AG10803 (cell line): ENCODE results near the gene FBXO21.

Experiments
- DNase-seq: peaks from one replicate; pipeline ENCODE4 v3.0.0; 2010; ENCODE audit warnings: low read depth
- H3K4me3 ChIP-seq: 2 replicates; pipeline ENCODE4 v1.5.1; 2011; ENCODE audit warnings: mild to moderate bottlenecking, low read length, control low read depth
- TF ChIP-seq, protein P1 (sequence below): conservative IDR thresholded peaks from 2 replicates; pipeline ENCODE4 v1.5.1; 2011; ENCODE audit warnings: mild to moderate bottlenecking, low read length, control low read depth, inconsistent platforms

The FBXO21 gene

DNA sequence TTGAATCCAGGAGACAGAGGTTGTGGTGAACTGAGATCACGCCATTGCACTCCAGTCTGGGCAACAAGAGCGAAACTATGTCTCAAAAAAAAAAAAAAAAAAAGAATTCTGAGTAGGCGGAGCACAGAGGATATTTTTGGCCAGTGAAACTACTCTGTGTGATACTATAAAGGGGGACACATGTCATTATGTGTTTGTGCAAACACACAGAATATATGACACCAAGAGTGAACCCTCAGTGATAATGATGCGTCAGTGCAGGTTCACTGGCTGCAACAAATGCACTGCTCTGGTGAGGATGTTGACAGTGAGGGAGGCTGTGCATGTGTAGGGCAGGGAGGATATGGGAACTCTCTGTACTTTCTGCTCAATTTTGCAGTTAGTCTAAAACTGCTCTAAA is 24.2 kb downstream of the FBXO21 start:
- no peak for DNase-seq
- no peak overlapping the region for H3K4me3 ChIP-seq
- TF ChIP-seq, protein P1, sequence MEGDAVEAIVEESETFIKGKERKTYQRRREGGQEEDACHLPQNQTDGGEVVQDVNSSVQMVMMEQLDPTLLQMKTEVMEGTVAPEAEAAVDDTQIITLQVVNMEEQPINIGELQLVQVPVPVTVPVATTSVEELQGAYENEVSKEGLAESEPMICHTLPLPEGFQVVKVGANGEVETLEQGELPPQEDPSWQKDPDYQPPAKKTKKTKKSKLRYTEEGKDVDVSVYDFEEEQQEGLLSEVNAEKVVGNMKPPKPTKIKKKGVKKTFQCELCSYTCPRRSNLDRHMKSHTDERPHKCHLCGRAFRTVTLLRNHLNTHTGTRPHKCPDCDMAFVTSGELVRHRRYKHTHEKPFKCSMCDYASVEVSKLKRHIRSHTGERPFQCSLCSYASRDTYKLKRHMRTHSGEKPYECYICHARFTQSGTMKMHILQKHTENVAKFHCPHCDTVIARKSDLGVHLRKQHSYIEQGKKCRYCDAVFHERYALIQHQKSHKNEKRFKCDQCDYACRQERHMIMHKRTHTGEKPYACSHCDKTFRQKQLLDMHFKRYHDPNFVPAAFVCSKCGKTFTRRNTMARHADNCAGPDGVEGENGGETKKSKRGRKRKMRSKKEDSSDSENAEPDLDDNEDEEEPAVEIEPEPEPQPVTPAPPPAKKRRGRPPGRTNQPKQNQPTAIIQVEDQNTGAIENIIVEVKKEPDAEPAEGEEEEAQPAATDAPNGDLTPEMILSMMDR: no peak

DNA sequence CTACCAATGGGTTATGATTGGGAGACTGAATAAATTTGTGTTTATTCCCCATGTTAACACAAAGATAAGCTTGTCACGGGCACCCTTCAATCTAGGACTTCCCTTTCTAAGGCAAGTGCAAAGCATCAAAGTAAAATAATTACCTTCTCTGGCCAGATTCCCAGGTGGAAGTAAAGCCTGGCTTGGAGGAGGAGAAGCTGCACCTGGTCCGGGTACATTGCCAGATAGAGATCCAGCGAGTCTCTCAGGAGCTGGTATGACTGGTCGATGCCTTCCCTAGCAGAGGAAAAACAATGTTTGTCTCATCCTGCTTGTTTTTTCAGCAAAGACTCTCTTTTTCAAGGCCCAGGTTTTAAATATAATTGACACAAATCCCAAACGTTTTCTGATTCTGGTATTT is 24.9 kb downstream of the FBXO21 start:
- TF ChIP-seq, protein P1: no peak
- DNase-seq: no peak
- no peak overlapping the region for H3K4me3 ChIP-seq

DNA sequence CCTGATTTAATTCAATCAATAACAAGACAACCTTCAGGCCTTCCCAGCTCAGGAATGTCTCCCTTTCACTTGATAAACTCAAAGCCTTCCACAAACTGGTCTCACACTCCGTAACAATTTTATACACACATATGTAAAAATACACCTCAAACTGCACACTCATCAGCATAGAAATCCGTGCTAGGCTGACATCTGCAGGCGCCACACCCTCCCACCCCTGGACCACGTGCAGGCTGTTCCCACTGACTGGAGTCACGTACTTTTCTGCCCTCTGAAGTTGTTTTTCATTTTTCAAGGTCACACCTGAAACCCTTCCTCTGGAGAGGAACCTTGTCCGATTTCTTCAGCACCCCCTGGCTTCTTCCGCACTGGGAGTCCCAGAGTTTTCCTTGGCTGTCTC is 27.6 kb downstream of the FBXO21 start:
- DNase-seq: no peak
- TF ChIP-seq, protein P1: no peak
- H3K4me3 ChIP-seq: no peak overlapping the region

DNA sequence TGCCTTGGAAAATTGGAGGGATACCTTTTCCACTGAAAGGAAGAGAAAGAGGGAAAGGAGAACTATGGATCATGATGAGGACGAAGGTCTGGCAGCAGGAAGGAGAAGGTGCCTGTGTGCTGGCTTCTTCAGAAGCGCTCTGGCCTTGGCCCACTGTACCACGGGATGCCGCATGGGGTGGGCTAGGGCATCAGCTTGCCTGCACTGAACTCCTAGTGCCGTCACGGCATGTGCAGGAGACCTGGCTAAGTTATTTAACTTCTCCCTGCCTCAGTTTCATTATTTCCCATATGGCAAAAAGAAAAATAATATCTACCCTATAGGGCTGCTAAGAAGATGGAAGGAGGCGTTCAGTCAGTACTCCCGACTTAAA is 28.1 kb downstream of the FBXO21 start:
- TF ChIP-seq, protein P1: no peak
- DNase-seq: no peak
- no peak overlapping the region for H3K4me3 ChIP-seq

DNA sequence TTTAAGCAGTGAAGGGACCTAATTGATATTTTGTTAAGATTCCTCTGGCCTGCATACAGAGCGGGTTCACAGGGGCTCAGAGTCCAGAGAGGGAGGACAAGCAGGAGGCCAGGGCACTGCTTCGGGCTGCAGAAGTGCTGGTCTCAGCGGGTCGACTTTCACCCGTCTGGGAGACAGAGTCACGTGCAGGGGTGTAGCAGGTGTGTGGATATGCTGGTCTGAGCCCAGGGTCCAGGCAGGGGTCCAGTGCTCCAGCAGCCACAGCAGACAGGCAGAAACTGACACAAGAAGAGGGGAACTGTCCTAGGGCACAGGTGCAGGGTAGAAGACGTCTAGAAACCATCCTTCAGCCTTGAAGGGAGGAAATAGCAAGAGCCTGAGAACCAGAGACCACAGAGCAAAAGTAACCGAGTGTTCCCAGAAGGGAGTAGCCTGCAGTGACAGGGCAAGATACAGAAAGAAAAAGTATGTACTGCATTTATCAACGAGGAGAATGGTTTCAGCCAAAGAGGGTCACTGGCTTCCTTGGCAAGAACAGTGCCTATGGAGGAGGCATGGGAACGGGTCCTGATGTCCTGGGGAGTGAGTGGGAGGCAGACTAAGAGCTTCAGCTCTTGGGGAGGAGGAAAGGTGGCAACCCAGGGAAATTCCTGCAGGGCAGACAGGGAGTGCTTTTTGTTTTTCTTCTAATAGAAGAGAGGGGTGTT is 28.7 kb downstream of the FBXO21 start:
- DNase-seq: no peak
- no peak overlapping the region for H3K4me3 ChIP-seq
- TF ChIP-seq, protein P1: no peak

DNA sequence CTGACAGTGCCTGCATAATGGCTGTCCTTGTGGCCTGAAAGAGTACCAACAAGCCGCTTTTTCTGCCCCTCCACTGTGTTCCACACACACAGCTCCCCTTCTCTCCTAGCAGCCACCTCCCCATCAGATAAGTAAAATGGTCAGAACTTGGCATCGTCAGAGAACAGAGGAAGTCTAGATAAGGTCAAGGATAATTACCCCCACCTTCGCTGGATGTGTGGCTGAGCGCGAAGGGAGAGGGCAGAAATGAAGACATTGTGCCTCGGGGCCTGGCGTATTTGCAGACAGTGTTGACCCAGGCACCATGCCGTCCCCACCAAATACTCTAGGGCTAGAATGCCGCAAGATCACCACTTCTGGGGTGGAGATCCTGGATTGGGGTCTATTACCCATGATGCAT is 30.6 kb downstream of the FBXO21 start:
- TF ChIP-seq, protein P1: no peak
- no peak for DNase-seq
- H3K4me3 ChIP-seq: no peak overlapping the region

DNA sequence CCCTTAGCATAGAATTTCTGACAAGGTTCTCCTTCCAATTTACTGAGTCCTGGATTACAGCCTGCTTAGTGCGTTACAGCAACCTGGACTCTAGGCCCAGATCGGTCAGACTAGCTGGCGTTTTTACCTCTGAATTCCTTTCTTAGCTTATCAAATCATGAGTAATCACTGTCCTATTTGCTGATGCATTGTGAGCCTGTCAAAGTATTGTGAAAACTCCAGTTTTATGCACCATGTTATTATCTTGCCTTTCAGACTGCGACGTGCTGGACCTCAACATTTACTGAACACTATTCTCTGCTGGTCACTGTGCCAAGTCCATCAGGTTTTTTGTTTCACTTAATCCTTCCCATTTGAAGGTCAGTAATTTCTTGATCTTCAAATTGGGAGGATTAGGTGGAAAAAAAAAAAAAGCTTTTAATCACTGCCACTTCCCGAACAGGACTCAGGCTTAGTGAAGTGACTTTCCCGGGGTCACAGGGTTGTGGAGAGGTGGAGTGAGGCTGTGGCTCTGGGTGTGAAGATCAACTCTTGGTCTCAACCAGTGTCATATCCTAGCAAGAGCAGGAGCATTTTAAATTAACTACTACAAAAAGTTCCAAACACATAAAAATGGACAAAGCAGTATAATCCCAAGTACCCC is 31.2 kb downstream of the FBXO21 start:
- no peak for DNase-seq
- TF ChIP-seq, protein P1: no peak

More for the DNA sequence above, 31.2 kb downstream of the FBXO21 start:
- no peak overlapping the region for H3K4me3 ChIP-seq
